Posterior cingulate gyrus (tissue), 11 donors: ENCODE data around the gene HIPK4.
"Not testable (repeated sequence)": the region's sequence is repeated elsewhere in the genome, so short reads cannot be mapped to it uniquely, and the experiment has no call there.

Experiments used
- DNase-seq, 10 donors: peaks; one replicate each; pipeline versions ENCODE4 v3.0.0 to v3.0.0-alpha.2; 2020 to 2021; ENCODE audit warnings: mixed read lengths in 3 of 10
- intact Hi-C: fragments of 100-400 bp; cut with DNase I; formaldehyde crosslinking; loops from one replicate; pipeline ENCODE4 v1.15.1; 2023

The HIPK4 gene

GRCh38 chr19:40344422-40344821, 45.6 kb downstream of the HIPK4 start:
- DNase-seq: no peak
- intact Hi-C loops: no loop called here

- no peak for DNase-seq
- intact Hi-C loops: no loop called here
These were observed 47.2 kb downstream of the HIPK4 start for GRCh38 chr19:40342644-40343311.

- intact Hi-C loops: no loop called here
- peak in 2 of 10 donors; percentile 33 to 69 for DNase-seq
These were observed 48.1 kb downstream of the HIPK4 start for GRCh38 chr19:40341601-40342482.

GRCh38 chr19:40339018-40339728, 50.8 kb downstream of the HIPK4 start:
- intact Hi-C loops: no loop called here
- no peak for DNase-seq

- intact Hi-C loops: no loop called here
- peak in 2 of 10 donors; percentile 53 to 75 for DNase-seq
These were observed 52.4 kb downstream of the HIPK4 start for GRCh38 chr19:40337594-40337993.

GRCh38 chr19:40337107-40337506, 52.9 kb downstream of the HIPK4 start:
- DNase-seq: no peak
- intact Hi-C loops: no loop called here

- intact Hi-C loops: no loop called here
- no peak for DNase-seq
These were observed 53.4 kb downstream of the HIPK4 start for GRCh38 chr19:40336601-40336900.

GRCh38 chr19:40335855-40336600, 54.0 kb downstream of the HIPK4 start:
- intact Hi-C loops: no loop called here
- DNase-seq: peak in 2 of 10 donors; percentile 65 to 74

GRCh38 chr19:40335101-40335500, 54.9 kb downstream of the HIPK4 start:
- DNase-seq: peak in 1 of 10 donors; percentile 5
- intact Hi-C loops: no loop called here

- intact Hi-C loops: not testable (repeated sequence)
These were observed 56.9 kb downstream of the HIPK4 start for GRCh38 chr19:40333083-40333482.

GRCh38 chr19:40332669-40333068, 57.3 kb downstream of the HIPK4 start:
- DNase-seq: peak in 2 of 10 donors; percentile 19 to 25

More at GRCh38 chr19:40333083-40333482, 56.9 kb downstream of the HIPK4 start:
- not testable (repeated sequence) for DNase-seq

GRCh38 chr19:40331052-40331451, 58.9 kb downstream of the HIPK4 start:
- intact Hi-C loops: no loop called here
- peak in 2 of 10 donors; percentile 8 to 21 for DNase-seq

More at GRCh38 chr19:40332669-40333068, 57.3 kb downstream of the HIPK4 start:
- intact Hi-C loops: no loop called here
